HepG2 (cell line): Measurements from ENCODE around the gene SUDS3. TPM values are rescaled to one million over a fixed set of nuclear protein-coding genes. Genes with fewer than 3 reads are reported as not detected.

Experiments used
- ATF6 ChIP-seq: sonication (generic); formaldehyde crosslinking; conservative IDR thresholded peaks from 2 replicates; pipeline ENCODE4 v1.4.0; 2020; ENCODE audit warnings: missing genetic modification reagents
- CSRNP1 ChIP-seq: sonication (generic); formaldehyde crosslinking; IDR thresholded peaks from 2 replicates; pipeline ENCODE4 v1.8.1; 2023; ENCODE audit warnings: mild to moderate bottlenecking, missing genetic modification reagents
- ELK4 ChIP-seq: sonication (generic); formaldehyde crosslinking; IDR thresholded peaks from 2 replicates; pipeline ENCODE4 v1.9.0; 2021; ENCODE audit warnings: missing genetic modification reagents, borderline replicate concordance
- FOXK1 ChIP-seq: sonication (generic); formaldehyde crosslinking; IDR thresholded peaks from 2 replicates; pipeline ENCODE4 v1.4.0; 2020; ENCODE audit warnings: low read depth, missing genetic modification reagents, borderline replicate concordance
- FOXK2 ChIP-seq: fragments of 450-650 bp; IDR thresholded peaks from 2 replicates; pipeline ENCODE4 v1.6.1; 2016
- HINFP ChIP-seq: sonication (generic); formaldehyde crosslinking; IDR thresholded peaks from 2 replicates; pipeline ENCODE4 v1.4.0; 2020; ENCODE audit warnings: low read depth, mild to moderate bottlenecking, missing genetic modification reagents
- HNF4G ChIP-seq, 2 experiments: sonication (generic) in 1 of 2; formaldehyde crosslinking in 1 of 2; IDR thresholded peaks; 2 replicates each; pipeline versions ENCODE4 v1.4.0 to v1.6.1; 2011 to 2020; ENCODE audit warnings: borderline replicate concordance in 2 of 2, low read depth in 2 of 2, mild to moderate bottlenecking in 2 of 2, low read length in 1 of 2, missing genetic modification reagents in 1 of 2, moderate library complexity in 1 of 2
- NONO ChIP-seq, 2 experiments: fragments of 450-650 bp in 1 of 2; sonication (generic) in 1 of 2; formaldehyde crosslinking in 1 of 2; IDR thresholded peaks in 1 of 2; conservative IDR thresholded peaks in 1 of 2; 2 replicates each; pipeline versions ENCODE4 v1.6.1 to v1.8.0; 2017 to 2022; ENCODE audit warnings: mild to moderate bottlenecking in 1 of 2, missing genetic modification reagents in 1 of 2, moderate library complexity in 1 of 2
- NR2F6 ChIP-seq, 2 experiments: IDR thresholded peaks; 2 replicates each; pipeline ENCODE4 v1.6.1; 2016; ENCODE audit warnings: antibody characterized with exemption in 1 of 2, mild to moderate bottlenecking in 1 of 2
- RELA ChIP-seq: sonication (generic); formaldehyde crosslinking; IDR thresholded peaks from 2 replicates; pipeline ENCODE4 v1.4.0; 2020; ENCODE audit warnings: missing genetic modification reagents
- SALL2 ChIP-seq: sonication (generic); formaldehyde crosslinking; IDR thresholded peaks from 2 replicates; pipeline ENCODE4 v1.8.1; 2023; ENCODE audit warnings: mild to moderate bottlenecking, missing genetic modification reagents, inconsistent platforms
- SMAD9 ChIP-seq: sonication (generic); formaldehyde crosslinking; IDR thresholded peaks from 2 replicates; pipeline ENCODE4 v1.5.1; 2020; ENCODE audit warnings: mild to moderate bottlenecking, missing genetic modification reagents
- TCF7L2 ChIP-seq: IDR thresholded peaks from 2 replicates; pipeline ENCODE4 v1.6.1; 2011; ENCODE audit warnings: mild to moderate bottlenecking, low read depth, low read length, moderate library complexity
- ZNF121 ChIP-seq: sonication (generic); formaldehyde crosslinking; IDR thresholded peaks from 2 replicates; pipeline ENCODE4 v1.5.0; 2020; ENCODE audit warnings: mild to moderate bottlenecking, missing genetic modification reagents
- ZNF234 ChIP-seq: sonication (generic); formaldehyde crosslinking; conservative IDR thresholded peaks from 2 replicates; pipeline ENCODE4 v1.5.1; 2020; ENCODE audit warnings: mild to moderate bottlenecking, missing genetic modification reagents
- ZNF235 ChIP-seq: sonication (generic); formaldehyde crosslinking; IDR thresholded peaks from 2 replicates; pipeline ENCODE4 v1.8.1; 2023; ENCODE audit warnings: mild to moderate bottlenecking, missing genetic modification reagents, borderline replicate concordance
- ZNF317 ChIP-seq: sonication (generic); formaldehyde crosslinking; IDR thresholded peaks from 2 replicates; pipeline ENCODE4 v1.5.0; 2020; ENCODE audit warnings: mild to moderate bottlenecking, missing genetic modification reagents
- ZNF33B ChIP-seq: sonication (generic); formaldehyde crosslinking; IDR thresholded peaks from 2 replicates; pipeline ENCODE4 v1.5.1; 2020; ENCODE audit warnings: mild to moderate bottlenecking, missing genetic modification reagents
- ZNF446 ChIP-seq: sonication (generic); formaldehyde crosslinking; IDR thresholded peaks from 2 replicates; pipeline ENCODE4 v1.5.0; 2020; ENCODE audit warnings: mild to moderate bottlenecking, missing genetic modification reagents
- ZNF672 ChIP-seq: sonication (generic); formaldehyde crosslinking; IDR thresholded peaks from 2 replicates; pipeline ENCODE4 v1.8.1; 2022; ENCODE audit warnings: missing genetic modification reagents
- ZNF816 ChIP-seq: sonication (generic); formaldehyde crosslinking; IDR thresholded peaks from 2 replicates; pipeline ENCODE4 v1.8.0; 2022; ENCODE audit warnings: missing genetic modification reagents, mild to moderate bottlenecking, borderline replicate concordance
- polyA plus RNA-seq, 8 experiments: library from polyadenylated mRNA; depleted of rRNA in 3 of 8; stranded (reverse) in 7 of 8; unstranded in 1 of 8; fragments of >200 nt; fragmentation: Illumina TruSeq in 4 of 8; extraction: Trizol in 4 of 8; gene quantifications; 2 replicates each; pipeline versions ENCODE4 v1.2.1 to v1.2.3, GENCODE V29; 2011 to 2016; ENCODE audit warnings: low read depth in 4 of 8, missing spikeins in 1 of 8, mixed read lengths in 1 of 8; ENCODE audit not compliant: insufficient read depth in 1 of 8
- total RNA-seq, 5 experiments: library from RNA; depleted of rRNA; stranded (reverse); fragments of >200 nt; fragmentation: Illumina TruSeq; extraction: Trizol; gene quantifications; 2 replicates each; pipeline ENCODE4 v1.2.3, GENCODE V29; 2016; ENCODE audit warnings: low read depth in 1 of 5

The SUDS3 gene
- total and polyA plus RNA-seq, 2 of the 13 experiments (the other 11 are each of a cell fraction or from before 2014, with no cell fraction given): 20.2 to 33.1 TPM

- TF ChIP-seq ELK4 (CRISPR knock-in tag) (peak; percentile 13; the same call in 1 of the 2 replicates), SALL2 (0 out of 2 replicates have a peak, but pooled peaks have one; percentile 71), HNF4G (IDR thresholded peaks at IDR 0.05; ENCODE audit: borderline replicate concordance, low read depth, low read length) (no peak), HNF4G (CRISPR knock-in tag; IDR thresholded peaks at IDR 0.05; ENCODE audit: borderline replicate concordance, low read depth) (0 out of 2 replicates have a peak, but pooled peaks have one; percentile 34), ZNF317 (CRISPR knock-in tag) (peak; percentile 56), SMAD9 (CRISPR knock-in tag) (no peak), NONO (IDR thresholded peaks at IDR 0.05) (no peak), NONO (CRISPR knock-in tag; conservative IDR thresholded peaks at IDR 0.05) (peak; percentile 94), ZNF446 (CRISPR knock-in tag) (peak; percentile 78), ZNF33B (CRISPR knock-in tag) (0 out of 2 replicates have a peak, but pooled peaks have one; percentile 63), RELA (CRISPR knock-in tag) (no peak), HINFP (CRISPR knock-in tag) (no peak), TCF7L2 (no peak), ZNF816 (no peak), ZNF235 (CRISPR knock-in tag) (no peak; the same call in 1 of the 2 replicates), ZNF234 (CRISPR knock-in tag) (0 out of 2 replicates have a peak, but pooled peaks have one; percentile 70), ZNF672 (CRISPR knock-in tag) (no peak), NR2F6 (IDR thresholded peaks at IDR 0.05) (no peak), NR2F6 (CRISPR knock-in tag; IDR thresholded peaks at IDR 0.05) (peak; percentile 53; the same call in 1 of the 2 replicates), FOXK1 (CRISPR knock-in tag) (peak; percentile 47; the same call in 1 of the 2 replicates), ATF6 (CRISPR knock-in tag) (no peak), FOXK2 (no peak), CSRNP1 (CRISPR knock-in tag) (no peak), ZNF121 (no peak)
Measured at GRCh38 chr12:118376089-118377020, at the start of gene SUDS3 (continued).
